Stimulated activated naive CD4-positive, alpha-beta T cell (primary cell): Measurements from ENCODE around the gene AKT3.
"Not testable (repeated sequence)": the region's sequence is repeated elsewhere in the genome, so short reads cannot be mapped to it uniquely, and the experiment has no call there.

ENCODE experiments used
- DNase-seq, 6 experiments: peaks; one replicate each; lab custom pipeline; 2025; lab: John Stamatoyannopoulos, UW

Gene AKT3

DNA sequence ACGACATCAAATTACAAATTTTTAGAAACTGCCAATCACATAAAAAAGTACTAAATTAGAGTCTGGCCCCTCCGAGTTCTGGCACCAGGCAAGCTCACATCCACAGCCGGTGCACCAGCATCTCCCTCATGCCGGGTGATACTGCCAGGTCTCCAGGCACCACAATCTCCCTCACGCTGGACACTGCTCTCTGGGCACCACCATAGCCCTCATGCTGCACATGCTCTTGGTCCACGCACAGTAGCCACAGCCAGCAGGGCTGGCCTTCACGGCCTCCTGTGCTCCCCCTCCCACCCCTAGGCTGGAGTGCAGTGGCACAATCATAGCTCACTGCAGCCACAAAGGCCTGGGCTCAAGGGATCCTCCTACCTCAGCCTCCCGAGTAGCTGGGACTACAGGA, 65.5 kb downstream of the AKT3 start:
- no peak for DNase-seq

DNA sequence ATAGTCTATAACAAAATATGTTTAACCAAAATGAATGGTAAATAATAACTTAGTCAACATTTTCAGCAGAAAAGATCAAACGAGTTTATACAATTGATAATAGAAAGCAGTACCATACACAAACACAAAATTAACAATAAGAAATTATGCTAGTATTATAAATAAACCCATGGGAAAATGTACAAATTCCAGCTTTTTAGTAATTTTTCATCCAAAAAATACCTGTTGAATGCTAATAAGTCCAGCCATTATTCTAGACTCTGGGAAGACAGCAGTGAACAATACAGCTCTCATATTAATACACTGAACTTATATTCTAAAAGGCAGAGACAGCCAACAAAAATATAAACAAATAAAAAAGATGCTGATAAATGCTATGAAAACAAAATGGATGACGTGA, 66.3 kb downstream of the AKT3 start:
- DNase-seq, result no peak

DNA sequence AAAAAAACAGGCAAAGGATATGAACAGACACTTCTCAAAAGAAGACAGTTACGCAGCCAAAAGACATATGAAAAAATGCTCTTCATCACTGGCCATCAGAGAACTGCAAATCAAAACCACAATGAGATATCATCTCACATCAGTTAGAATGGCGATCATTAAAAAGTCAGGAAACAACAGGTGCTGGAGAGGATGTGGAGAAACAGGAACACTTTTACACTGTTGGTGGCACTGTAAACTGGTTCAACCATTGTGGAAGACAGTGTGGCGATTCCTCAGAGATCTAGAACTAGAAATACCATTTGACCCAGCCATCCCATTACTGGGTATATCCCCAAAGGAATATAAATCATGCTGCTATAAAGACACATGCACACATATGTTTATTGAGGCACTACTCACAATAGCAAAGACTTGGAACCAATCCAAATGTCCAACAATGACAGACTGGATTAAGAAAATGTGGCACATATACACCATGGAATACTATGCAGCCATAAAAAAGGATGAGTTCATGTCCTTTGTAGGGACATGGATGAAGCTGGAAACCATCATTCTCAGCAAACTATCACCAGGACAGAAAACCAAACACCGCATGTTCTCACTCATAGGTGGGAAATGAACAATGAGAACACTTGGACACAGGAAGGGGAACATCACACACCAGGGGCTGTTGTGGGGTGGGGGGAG, 77.5 kb downstream of the AKT3 start:
- not testable (repeated sequence) for DNase-seq

- DNase-seq, result no peak
Observed at GRCh38 chr1:243770860-243771259, 79.2 kb downstream of the AKT3 start.

GRCh38 chr1:243765676-243766075, 84.4 kb downstream of the AKT3 start:
- DNase-seq, result no peak

DNA sequence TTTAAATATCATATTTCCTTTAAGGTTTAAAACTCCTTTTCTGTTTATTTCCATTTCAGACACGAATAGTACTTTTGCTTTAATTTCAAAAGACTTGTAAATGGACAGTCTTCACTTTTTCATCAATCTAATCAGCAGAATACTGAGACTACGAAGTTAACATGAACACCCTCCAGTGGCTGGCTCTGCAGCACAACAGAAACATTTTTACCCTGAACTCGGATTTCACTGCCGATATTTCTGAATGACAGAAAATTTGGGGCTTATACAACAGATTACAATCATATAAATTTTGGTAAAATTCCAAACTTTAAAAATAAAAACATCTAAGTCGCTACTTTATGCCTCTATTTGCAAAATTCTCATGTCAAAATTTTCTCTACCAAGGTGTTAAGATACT, 86.2 kb downstream of the AKT3 start:
- no peak for DNase-seq

GRCh38 chr1:243758647-243759046, 91.4 kb downstream of the AKT3 start:
- no peak for DNase-seq

DNA sequence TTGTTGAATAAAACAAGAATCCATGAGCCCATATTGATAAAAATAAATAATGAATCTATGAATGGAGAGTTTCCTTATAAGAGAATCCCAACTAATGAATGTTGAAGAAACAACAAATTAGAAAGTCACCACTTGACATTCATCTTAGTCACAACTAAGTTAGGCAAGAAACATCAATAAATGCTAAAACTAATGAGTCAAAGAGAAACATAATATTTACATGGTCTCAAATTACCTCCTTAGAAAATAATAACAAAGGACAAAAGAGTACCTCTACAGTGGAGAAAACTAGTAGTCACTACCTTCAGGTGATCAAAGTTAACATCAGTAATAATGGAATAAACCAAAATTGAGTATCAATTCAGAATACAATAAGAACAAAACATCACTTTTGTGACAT, 93.5 kb downstream of the AKT3 start:
- DNase-seq, result no peak

GRCh38 chr1:243754348-243754747, 95.7 kb downstream of the AKT3 start:
- DNase-seq, result no peak

- no peak for DNase-seq
Observed at GRCh38 chr1:243751506-243751905, 98.5 kb downstream of the AKT3 start.

- DNase-seq, result peak in 3 of 6 experiments; percentile 5 to 43 (median 37)
Observed at GRCh38 chr1:243748706-243749283, 101.2 kb downstream of the AKT3 start.

GRCh38 chr1:243748227-243748626, 101.8 kb downstream of the AKT3 start:
- DNase-seq, result no peak

DNA sequence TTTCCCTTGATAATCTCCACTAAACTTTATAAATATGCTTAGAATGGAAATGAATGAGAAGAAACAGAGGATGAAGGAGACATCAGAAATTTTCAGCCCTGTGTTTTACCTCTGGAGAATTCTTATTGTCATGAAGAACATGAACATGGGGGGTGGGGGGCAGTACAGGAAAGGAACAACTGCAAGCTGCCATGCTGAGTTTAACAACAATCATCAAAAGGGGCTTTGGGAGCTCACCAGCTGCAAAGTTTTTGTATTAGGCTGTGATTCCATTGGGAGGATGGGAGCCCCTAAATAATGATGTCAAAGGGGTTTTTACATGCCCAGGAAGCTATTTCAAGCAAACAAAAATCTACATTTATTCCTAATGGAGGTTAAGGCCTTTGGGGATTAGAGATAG, 103.3 kb downstream of the AKT3 start:
- no peak for DNase-seq

DNA sequence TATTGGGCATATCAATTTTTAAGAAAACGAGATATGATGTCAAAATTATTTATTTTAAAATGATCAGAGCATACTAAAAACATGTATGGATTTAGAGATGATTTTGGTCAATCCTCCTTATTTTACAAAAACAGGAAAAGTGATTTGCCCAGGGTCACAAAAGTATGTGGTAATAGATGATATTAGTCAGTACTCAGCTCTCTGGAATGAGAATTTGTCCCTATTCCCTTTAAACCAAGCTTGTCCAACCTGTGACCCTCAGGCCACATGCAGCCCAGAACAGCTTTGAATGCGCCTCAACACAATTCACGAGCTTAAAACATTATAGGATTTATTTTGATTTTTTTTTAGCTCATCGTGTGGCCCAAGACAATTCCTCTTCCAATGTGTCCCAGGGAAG, 104.7 kb downstream of the AKT3 start:
- DNase-seq, result no peak

DNA sequence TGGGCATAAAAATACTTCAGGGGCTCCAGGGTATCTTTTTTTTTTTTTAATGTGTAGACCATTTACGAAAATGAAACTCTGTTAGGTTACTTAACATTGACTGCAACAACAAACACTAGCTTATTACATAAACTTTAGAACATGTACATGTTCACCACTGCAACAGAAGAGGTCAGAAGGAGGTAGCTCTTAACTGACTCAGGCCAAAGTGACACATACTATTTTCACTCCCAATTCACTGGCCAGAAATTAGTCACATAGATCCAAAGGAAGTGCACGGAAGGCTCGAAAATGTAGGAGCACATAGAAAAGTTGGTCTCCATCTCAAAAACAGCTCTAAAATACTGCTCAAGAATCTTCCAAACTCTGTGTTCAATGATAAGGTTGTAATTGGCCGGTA, 107.2 kb downstream of the AKT3 start:
- no peak for DNase-seq

DNA sequence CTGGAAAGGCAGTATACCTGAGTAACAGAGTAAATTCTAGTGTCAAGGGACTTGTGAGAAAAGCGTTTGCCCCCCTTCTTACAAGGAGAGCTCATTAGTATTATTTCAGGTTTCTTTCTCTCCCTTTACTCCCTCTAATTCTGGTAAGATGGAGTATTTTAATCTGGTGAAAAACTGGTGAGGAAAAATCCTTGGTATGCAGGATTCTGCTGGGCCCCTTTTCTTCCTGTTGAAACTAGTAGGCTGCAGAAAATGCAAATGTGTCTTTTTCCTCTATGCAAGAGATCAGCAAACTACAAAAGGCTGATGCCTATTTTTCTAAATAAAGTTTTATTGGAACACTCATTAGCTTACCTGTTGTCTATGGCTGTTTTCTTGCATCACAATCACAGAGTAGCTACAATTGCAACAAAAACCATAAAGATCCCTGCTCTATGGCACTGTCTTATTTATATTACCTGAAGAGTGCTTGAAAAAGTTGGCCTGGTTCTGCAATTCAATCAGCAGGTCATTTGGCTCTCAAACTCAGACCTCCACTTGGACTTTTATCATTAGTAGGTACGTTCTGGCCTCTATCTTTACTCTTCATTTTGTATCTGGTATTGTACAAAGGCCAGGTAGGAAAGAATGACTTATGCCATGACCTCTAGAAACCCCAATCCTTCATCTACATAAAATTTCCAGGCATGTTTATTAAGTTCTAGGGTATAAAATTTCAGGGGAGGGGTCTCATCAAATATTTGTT, 109.6 kb downstream of the AKT3 start:
- DNase-seq, result no peak

DNA sequence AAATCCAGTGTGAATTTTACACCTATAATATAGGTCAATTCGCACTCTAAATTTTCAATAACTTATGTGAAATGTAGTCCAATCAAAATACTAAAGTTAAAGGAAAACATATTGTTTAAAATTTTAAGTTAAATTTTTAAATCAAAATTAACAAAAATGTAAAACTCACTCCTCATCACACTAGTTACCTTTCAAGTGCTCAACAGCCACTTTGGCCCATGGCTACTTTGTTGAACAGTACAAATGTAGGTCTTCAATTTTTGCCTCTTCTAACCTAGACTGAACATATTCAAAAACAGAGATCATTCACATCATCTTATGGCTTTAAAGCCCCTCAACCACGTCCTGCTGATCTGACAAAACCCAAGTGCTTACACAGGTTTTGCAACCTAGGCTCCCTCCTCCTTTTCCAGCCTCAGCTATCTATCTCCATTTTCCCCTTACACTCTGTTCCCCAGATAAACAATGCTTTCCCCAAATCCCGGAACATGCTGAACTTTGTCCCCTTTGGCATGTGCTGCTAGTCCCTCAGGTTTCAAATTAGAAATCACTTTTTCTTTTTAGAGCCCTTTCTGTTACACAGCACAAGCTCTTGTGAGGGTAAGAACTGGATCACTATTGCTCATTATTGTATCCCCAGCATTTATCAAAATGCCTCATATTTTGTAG, 110.6 kb downstream of the AKT3 start:
- no peak for DNase-seq

GRCh38 chr1:243738020-243738419, 112.0 kb downstream of the AKT3 start:
- no peak for DNase-seq

- no peak for DNase-seq
Observed at GRCh38 chr1:243735457-243735856, 114.6 kb downstream of the AKT3 start.

GRCh38 chr1:243734308-243734695, 115.7 kb downstream of the AKT3 start:
- DNase-seq, result no peak

GRCh38 chr1:243733670-243734307, 116.3 kb downstream of the AKT3 start:
- DNase-seq, result no peak

DNA sequence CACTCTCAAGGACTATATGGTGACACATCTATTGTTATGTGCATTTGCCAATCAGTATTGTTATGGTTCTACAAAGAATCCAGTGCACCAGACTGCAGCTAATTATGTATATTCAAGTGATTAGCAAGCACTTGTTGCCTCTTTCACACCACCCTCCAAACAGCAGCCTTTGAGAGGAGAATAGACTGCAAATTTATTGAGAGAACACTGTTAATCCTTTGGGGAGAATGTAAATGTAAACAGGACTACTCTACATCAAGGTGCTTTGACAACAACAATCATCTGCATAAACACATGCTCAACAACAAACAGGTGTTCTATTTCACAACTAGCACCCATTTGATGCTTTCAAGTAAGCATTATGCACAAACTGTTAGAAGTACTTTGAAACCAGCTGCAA, 117.4 kb downstream of the AKT3 start:
- no peak for DNase-seq
